A549 (cell line): ENCODE results near the gene MAPKAPK2. TPM values are rescaled to one million over a fixed set of nuclear protein-coding genes. Genes with fewer than 3 reads are reported as not detected.
A peak's percentile ranks its signal among the peaks of the same experiment; 100 is the strongest.
"Not testable (repeated sequence)": the region's sequence is repeated elsewhere in the genome, so short reads cannot be mapped to it uniquely, and the experiment has no call there.

Source experiments
- ATAC-seq, 2 experiments: fragments of 200-7000 bp in 1 of 2; fragments of >200 bp in 1 of 2; cut with Nextera tagmentation in 1 of 2; cut with Tn5 transposase in 1 of 2; 3 replicates each; pipeline versions ENCODE4 v1.8.0 to v1.9.1; 2018 to 2020; ENCODE audit warnings: mild to moderate bottlenecking in 1 of 2, moderate library complexity in 1 of 2
- CTCF ChIA-PET: fragments of 300-600 bp; sonication (Branson Sonifier 250); formaldehyde crosslinking; extraction: SDS; loops from one replicate; lab custom pipeline; 2021; ENCODE audit warnings: antibody characterized with exemption, inconsistent platforms; lab: Yijun Ruan, JAX
- POLR2A ChIA-PET: fragments of 350-600 bp; formaldehyde crosslinking; extraction: SDS; loops from one replicate; lab custom pipeline; 2021; ENCODE audit warnings: antibody characterized with exemption, inconsistent platforms; lab: Yijun Ruan, JAX
- DNase-seq, 2 experiments: peaks; one replicate each; pipeline versions ENCODE4 v3.0.0 to v3.0.0-alpha.2; 2011 to 2016; ENCODE audit warnings: low read depth in 1 of 2, low spot score in 1 of 2
- FAIRE-seq: peaks from 2 replicates; lab custom pipeline; 2011; peaks lifted over from hg19 to GRCh38; lab: Jason Lieb, UNC
- H3K27ac ChIP-seq, 2 experiments: fragments of >200 bp; sonication (Bioruptor Twin); formaldehyde crosslinking; 3 replicates each; pipeline ENCODE4 v1.5.1; 2016 to 2017
- H3K4me1 ChIP-seq: fragments of >200 bp; sonication (Bioruptor Twin); formaldehyde crosslinking; 3 replicates; pipeline ENCODE4 v1.6.1; 2016
- H3K4me2 ChIP-seq: fragments of >200 bp; sonication (Bioruptor Twin); formaldehyde crosslinking; 3 replicates; pipeline ENCODE4 v1.6.1; 2016
- H3K4me3 ChIP-seq: fragments of >200 bp; sonication (Bioruptor Twin); formaldehyde crosslinking; 3 replicates; pipeline ENCODE4 v1.5.1; 2016
- H3K9me3 ChIP-seq: fragments of >200 bp; sonication (Bioruptor Twin); formaldehyde crosslinking; 3 replicates; pipeline ENCODE4 v1.6.1; 2016
- ATOH8 ChIP-seq: fragments of 250-450 bp; sonication (Bioruptor Pico); IDR thresholded peaks from 2 replicates; pipeline ENCODE4 v1.5.0; 2020; ENCODE audit warnings: low read depth, mild to moderate bottlenecking, moderate library complexity
- BHLHE40 ChIP-seq: IDR thresholded peaks from 2 replicates; pipeline ENCODE4 v1.6.1; 2012; ENCODE audit warnings: low read depth, low read length, inconsistent platforms
- CBX2 ChIP-seq: fragments of 200-600 bp; sonication (generic); IDR thresholded peaks from 2 replicates; pipeline ENCODE4 v1.6.1; 2016; ENCODE audit warnings: low read depth, mild to moderate bottlenecking, borderline replicate concordance
- CHD4 ChIP-seq: fragments of 200-600 bp; sonication (generic); IDR thresholded peaks from 2 replicates; pipeline ENCODE4 v1.6.1; 2016; ENCODE audit warnings: antibody characterized with exemption, mild to moderate bottlenecking, borderline replicate concordance
- EHF ChIP-seq: fragments of 250-450 bp; sonication (Bioruptor Pico); IDR thresholded peaks from 2 replicates; pipeline ENCODE4 v1.5.0; 2020; ENCODE audit warnings: mild to moderate bottlenecking
- EHMT2 ChIP-seq: fragments of 200-600 bp; sonication (generic); IDR thresholded peaks from 2 replicates; pipeline ENCODE4 v1.6.1; 2016; ENCODE audit warnings: antibody characterized with exemption, low read depth, mild to moderate bottlenecking, moderate library complexity
- EP300 ChIP-seq, 2 experiments: fragments of >200 bp; sonication (Bioruptor Twin); formaldehyde crosslinking; IDR thresholded peaks; 2 replicates in 1 of 2; 3 replicates in 1 of 2; pipeline ENCODE4 v1.6.1; 2016 to 2017
- ESRRA ChIP-seq: fragments of 150-350 bp; IDR thresholded peaks from 2 replicates; pipeline ENCODE4 v1.6.1; 2014; ENCODE audit warnings: mild to moderate bottlenecking, low read length, borderline replicate concordance
- FOSL2 ChIP-seq, 2 experiments: fragments of 450-650 bp in 1 of 2; fragments of >200 bp in 1 of 2; sonication (Bioruptor Twin) in 1 of 2; formaldehyde crosslinking; IDR thresholded peaks; 2 replicates each; pipeline versions ENCODE4 v1.5.0 to v1.6.1; 2016 to 2020; ENCODE audit warnings: mild to moderate bottlenecking in 1 of 2, moderate library complexity in 1 of 2
- FOXS1 ChIP-seq: fragments of 250-450 bp; sonication (Bioruptor Pico); IDR thresholded peaks from 2 replicates; pipeline ENCODE4 v1.5.0; 2020; ENCODE audit warnings: mild to moderate bottlenecking, moderate library complexity
- GATA3 ChIP-seq: IDR thresholded peaks from 2 replicates; pipeline ENCODE4 v1.6.1; 2012; ENCODE audit warnings: borderline replicate concordance
- KDM1A ChIP-seq: fragments of 200-600 bp; sonication (generic); IDR thresholded peaks from 2 replicates; pipeline ENCODE4 v1.6.1; 2016; ENCODE audit warnings: low read depth, mild to moderate bottlenecking
- MAFK ChIP-seq: fragments of 450-650 bp; IDR thresholded peaks from 2 replicates; pipeline ENCODE4 v1.6.1; 2014; ENCODE audit not compliant: partially characterized antibody
- MAX ChIP-seq: IDR thresholded peaks from 2 replicates; pipeline ENCODE4 v1.6.1; 2012
- MYC ChIP-seq: IDR thresholded peaks from 2 replicates; pipeline ENCODE4 v1.6.1; 2012; ENCODE audit warnings: mild to moderate bottlenecking, inconsistent platforms, low read length, improper control_type of control experiment, borderline replicate concordance
- NPAS2 ChIP-seq: fragments of 250-450 bp; sonication (Bioruptor Pico); IDR thresholded peaks from 2 replicates; pipeline ENCODE4 v1.8.0; 2022; ENCODE audit warnings: mild to moderate bottlenecking, moderate library complexity, borderline replicate concordance
- PBX3 ChIP-seq: IDR thresholded peaks from 2 replicates; pipeline ENCODE4 v1.6.1; 2012
- RARB ChIP-seq: fragments of 250-450 bp; sonication (Bioruptor Pico); IDR thresholded peaks from 2 replicates; pipeline ENCODE4 v1.8.0; 2021; ENCODE audit warnings: mild to moderate bottlenecking, moderate library complexity
- RFX5 ChIP-seq: fragments of 450-650 bp; IDR thresholded peaks from 2 replicates; pipeline ENCODE4 v1.7.1; 2014; ENCODE audit warnings: antibody characterized with exemption, mild to moderate bottlenecking, moderate library complexity
- RNF2 ChIP-seq: fragments of 200-600 bp; sonication (generic); IDR thresholded peaks from 2 replicates; pipeline ENCODE4 v1.6.1; 2016; ENCODE audit warnings: low read depth, mild to moderate bottlenecking, antibody characterized with exemption, moderate library complexity, borderline replicate concordance
- ZNF302 ChIP-seq: fragments of 250-450 bp; sonication (Bioruptor Pico); IDR thresholded peaks from 2 replicates; pipeline ENCODE4 v1.9.0; 2021; ENCODE audit warnings: inconsistent platforms, mild to moderate bottlenecking, moderate library complexity
- WGBS: methylation state at CpG from one replicate; pipeline ENCODE4 v1.1.6; 2017; ENCODE audit errors: missing lambda C conversion rate; 5-methylcytosine and 5-hydroxymethylcytosine counted together
- polyA plus RNA-seq, 4 experiments: library from polyadenylated mRNA; depleted of rRNA in 3 of 4; stranded (reverse); fragments of >200 nt; fragmentation: RNase III in 1 of 4; extraction: RNeasy Plus Mini Kit Qiagen cat#74134 plus additional on column Dnase treatment in 1 of 4; gene quantifications; 2 replicates in 3 of 4; 3 replicates in 1 of 4; pipeline ENCODE4 v1.2.3, GENCODE V29; 2011 to 2017

MAPKAPK2 gene
- polyA plus RNA-seq, 2 of the 4 experiments (the other 2 are of a cell fraction) = 37.2 to 43.0 TPM

GRCh38 chr1:206757524-206758266 is 73.0 kb downstream of the MAPKAPK2 start:
- CTCF ChIA-PET = interaction anchor here (0.6 to 1.6 kb wide), 4 partner anchors 11 to 151 kb away, joined by 3 to 4 read pairs (median 4); no protein-coding TSS in a partner anchor
- POLR2A ChIA-PET = no interaction called here

GRCh38 chr1:206760590-206760989 is 75.9 kb downstream of the MAPKAPK2 start:
- Histone ChIP-seq H3K4me3 (no peak overlapping the region), H3K4me2 (no peak overlapping the region), H3K9me3 (no peaks in the 10 kb centered on the region), H3K4me1 (no peaks in the 10 kb centered on the region), H3K27ac (no peak overlapping the region)
- ChIA-PET POLR2A (no interaction called here), CTCF (interaction anchor here (0.6 to 3.2 kb wide), 5 partner anchors 8 to 151 kb away, joined by 3 to 20 read pairs (median 3); partner anchors contain the start of genes IL10 and IL19)
- 21% methylated on average over 1 of the region's 1 CpG for WGBS
- TF ChIP-seq GATA3 = no peak
- no peak for TF ChIP-seq NPAS2
- no peak for TF ChIP-seq FOXS1
- no peak for ATAC-seq
- DNase-seq = no peak
- FAIRE-seq = no peak

More at GRCh38 chr1:206757524-206758266, 73.0 kb downstream of the MAPKAPK2 start:
- Histone ChIP-seq H3K27ac (no peak overlapping the region), H3K4me2 (no peak overlapping the region), H3K9me3 (no peaks in the 10 kb centered on the region), H3K4me3 (no peak overlapping the region), H3K4me1 (no peaks in the 10 kb centered on the region)
- ATAC-seq (no peak), FAIRE-seq (no peak), DNase-seq (no peak)
- WGBS = 42% methylated on average over 13 of the region's 13 CpGs
- TF ChIP-seq PBX3 (no peak), CBX2 (no peak), ATOH8 (CRISPR knock-in tag) (no peak), FOSL2 (IDR thresholded peaks at IDR 0.05) (no peak), FOSL2 (CRISPR knock-in tag; IDR thresholded peaks at IDR 0.05) (no peak), EHF (CRISPR knock-in tag) (no peak), MYC (no peak), MAFK (no peak), EHMT2 (no peak), RFX5 (no peak), KDM1A (no peak)

- CTCF ChIA-PET = interaction anchor here (0.6 to 3.2 kb wide), 13 partner anchors 8 to 151 kb away, joined by 3 to 20 read pairs (median 3); partner anchors contain the start of genes IL10 and IL19
- TF ChIP-seq ZNF302 (CRISPR knock-in tag) (no peak), CHD4 (no peak), NPAS2 (no peak), EP300 (IDR thresholded peaks at IDR 0.05) (no peak), EHMT2 (no peak), RARB (CRISPR knock-in tag) (no peak), MAFK (no peak), MAX (no peak), EHF (CRISPR knock-in tag) (no peak), ESRRA (no peak), RNF2 (no peak), BHLHE40 (no peak)
- DNase-seq = no peak
- 49% methylated on average over 6 of the region's 6 CpGs for WGBS
- peak; percentile 50 to 81; a peak in 3 of 6 replicates for ATAC-seq
- no peak overlapping the region for H3K27ac ChIP-seq
- H3K4me2 ChIP-seq = no peak overlapping the region
- no peak overlapping the region for H3K4me3 ChIP-seq
- no peaks in the 10 kb centered on the region for H3K9me3 ChIP-seq
- no peaks in the 10 kb centered on the region for H3K4me1 ChIP-seq
- POLR2A ChIA-PET = no interaction called here
- no peak for FAIRE-seq
Measured at GRCh38 chr1:206761159-206761768, 76.6 kb downstream of the MAPKAPK2 start.

- DNase-seq, ATAC-seq, H3K4me3 ChIP-seq, H3K27ac ChIP-seq, H3K4me1 ChIP-seq, H3K9me3 ChIP-seq, POLR2A ChIA-PET, FAIRE-seq, H3K4me2 ChIP-seq: not testable (repeated sequence)
- 38% methylated on average over 12 of the region's 12 CpGs for WGBS
- CTCF ChIA-PET = interaction anchor here (0.9 to 1.6 kb wide), 2 partner anchors 28 to 45 kb away, joined by 3 to 4 read pairs; no protein-coding TSS in a partner anchor
Measured at GRCh38 chr1:206762741-206763364, 78.1 kb downstream of the MAPKAPK2 start.

- not testable (repeated sequence) for H3K9me3 ChIP-seq, H3K27ac ChIP-seq, DNase-seq, FAIRE-seq, H3K4me3 ChIP-seq, H3K4me2 ChIP-seq, ATAC-seq, H3K4me1 ChIP-seq
- POLR2A ChIA-PET = interaction anchor here (0.6 kb wide), 1 partner anchor 138 kb away, joined by 3 read pairs; no protein-coding TSS in a partner anchor
- WGBS = 25% methylated on average over 1 of the region's 1 CpG
- CTCF ChIA-PET = interaction anchor here (0.6 to 1.5 kb wide), 5 partner anchors 8 to 151 kb away, joined by 3 to 4 read pairs (median 3); no protein-coding TSS in a partner anchor
Measured at GRCh38 chr1:206765771-206766170, 81.1 kb downstream of the MAPKAPK2 start.
